Stimulated activated CD4-positive, alpha-beta T cell treated with anti-CD3 and anti-CD28 coated beads, Interleukin-15, amount 100 ng/mL, for 1 hour (primary cell): ENCODE data around the gene MINDY4.

ENCODE experiments used
- DNase-seq, 2 donors: peaks; one replicate each; pipeline ENCODE4 v3.0.0-alpha.2; 2020; ENCODE audit warnings: low read depth in 1 of 2, low spot score in 1 of 2

MINDY4 gene

GRCh38 chr7:30899630-30900029, 128.4 kb downstream of the MINDY4 start:
- no peak for DNase-seq

- no peak for DNase-seq
Observed at GRCh38 chr7:30900053-30900452, 128.8 kb downstream of the MINDY4 start.

GRCh38 chr7:30900803-30901362, 129.7 kb downstream of the MINDY4 start:
- no peak for DNase-seq

- DNase-seq, result no peak
Observed at GRCh38 chr7:30901856-30902255, 130.6 kb downstream of the MINDY4 start.

GRCh38 chr7:30902466-30902865, 131.2 kb downstream of the MINDY4 start:
- no peak for DNase-seq

- DNase-seq, result no peak
Observed at GRCh38 chr7:30903146-30903545, 131.9 kb downstream of the MINDY4 start.

GRCh38 chr7:30904561-30904960, 133.3 kb downstream of the MINDY4 start:
- DNase-seq, result no peak

GRCh38 chr7:30905078-30906012, 134.1 kb downstream of the MINDY4 start:
- no peak for DNase-seq

GRCh38 chr7:30906014-30906413, 134.8 kb downstream of the MINDY4 start:
- no peak for DNase-seq

GRCh38 chr7:30906515-30907240, 135.5 kb downstream of the MINDY4 start:
- no peak for DNase-seq

GRCh38 chr7:30907527-30908267, 136.5 kb downstream of the MINDY4 start:
- DNase-seq, result no peak

GRCh38 chr7:30908681-30909080, 137.5 kb downstream of the MINDY4 start:
- DNase-seq, result no peak

GRCh38 chr7:30909431-30909830, 138.2 kb downstream of the MINDY4 start:
- no peak for DNase-seq

GRCh38 chr7:30910411-30911073, 139.3 kb downstream of the MINDY4 start:
- no peak for DNase-seq

GRCh38 chr7:30911133-30911532, 139.9 kb downstream of the MINDY4 start:
- no peak for DNase-seq

GRCh38 chr7:30911561-30911969, 140.3 kb downstream of the MINDY4 start, which contains the start of gene AQP1:
AQP1 (plus strand) TSS chr7:30911853; CDS start chr7:30911910, 57 bp downstream.
- DNase-seq, result no peak

- no peak for DNase-seq
Observed at GRCh38 chr7:30912021-30912730, 141.0 kb downstream of the MINDY4 start.

- no peak for DNase-seq
Observed at GRCh38 chr7:30912731-30912985, 141.4 kb downstream of the MINDY4 start.

- DNase-seq, result no peak
Observed at GRCh38 chr7:30912986-30913811, 142.0 kb downstream of the MINDY4 start.
